ENCODE measurements around the gene CCDC27.

GRCh38 chr1:3816331-3817137, 64.3 kb downstream of the CCDC27 start:
- TF ChIP-seq CTCF (IDR thresholded peaks at IDR 0.05): no peak
- TF ChIP-seq POLR2A (IDR thresholded peaks at IDR 0.05): no peak

Measured in right lobe of liver (tissue), 4 donors.